ENCODE results near the gene CDH4.

The CDH4 gene

GRCh38 chr20:61555566-61555965, 303.5 kb downstream of the CDH4 start:
- DNase-seq (ENCODE audit: low read depth, low spot score): no peak

GRCh38 chr20:61556111-61556510, 304.1 kb downstream of the CDH4 start:
- no peak for DNase-seq (ENCODE audit: low read depth, low spot score)

DNA sequence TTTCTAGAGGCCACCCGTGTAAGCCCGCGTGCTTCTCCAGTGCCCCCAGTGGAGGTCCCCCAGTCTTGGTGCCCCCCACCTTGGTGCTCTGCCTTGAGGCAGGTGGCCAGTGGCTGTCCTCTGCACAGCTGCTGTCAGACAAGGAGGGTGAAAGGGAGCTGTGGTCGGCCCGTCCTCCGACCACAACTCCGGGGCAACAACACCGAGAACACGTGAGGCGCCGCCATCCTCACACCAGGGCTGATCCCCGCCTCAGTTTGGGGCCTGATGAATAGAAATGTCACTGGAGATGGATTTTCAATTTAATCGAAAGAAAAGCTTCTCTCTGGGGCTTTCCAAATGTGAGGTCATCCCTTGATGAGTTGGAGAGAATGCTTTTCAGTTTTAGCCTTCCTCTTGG, 304.6 kb downstream of the CDH4 start:
- DNase-seq (ENCODE audit: low read depth, low spot score): no peak

DNA sequence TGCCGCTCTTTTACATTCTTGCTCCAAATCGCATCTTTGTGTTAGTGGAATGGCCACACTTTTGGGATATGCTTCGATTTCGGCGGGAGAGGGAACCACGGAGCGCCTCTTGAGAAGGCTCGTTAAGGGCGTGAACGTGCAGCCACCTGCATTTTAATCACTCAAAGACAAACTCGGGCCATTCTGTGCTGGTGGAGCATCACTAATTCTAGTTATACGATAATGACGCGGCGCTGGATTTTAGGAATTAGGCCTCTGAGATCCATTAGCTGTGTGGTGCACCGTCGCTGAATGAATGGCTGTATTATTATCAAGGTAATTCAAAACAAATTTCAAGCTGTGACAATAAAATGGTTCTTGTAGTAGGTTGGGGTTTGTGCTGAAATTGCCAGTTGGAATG, 305.6 kb downstream of the CDH4 start:
- no peak for DNase-seq (ENCODE audit: low read depth, low spot score)

- no peak for DNase-seq (ENCODE audit: low read depth, low spot score)
Measured at GRCh38 chr20:61558726-61559125, 306.7 kb downstream of the CDH4 start.

DNA sequence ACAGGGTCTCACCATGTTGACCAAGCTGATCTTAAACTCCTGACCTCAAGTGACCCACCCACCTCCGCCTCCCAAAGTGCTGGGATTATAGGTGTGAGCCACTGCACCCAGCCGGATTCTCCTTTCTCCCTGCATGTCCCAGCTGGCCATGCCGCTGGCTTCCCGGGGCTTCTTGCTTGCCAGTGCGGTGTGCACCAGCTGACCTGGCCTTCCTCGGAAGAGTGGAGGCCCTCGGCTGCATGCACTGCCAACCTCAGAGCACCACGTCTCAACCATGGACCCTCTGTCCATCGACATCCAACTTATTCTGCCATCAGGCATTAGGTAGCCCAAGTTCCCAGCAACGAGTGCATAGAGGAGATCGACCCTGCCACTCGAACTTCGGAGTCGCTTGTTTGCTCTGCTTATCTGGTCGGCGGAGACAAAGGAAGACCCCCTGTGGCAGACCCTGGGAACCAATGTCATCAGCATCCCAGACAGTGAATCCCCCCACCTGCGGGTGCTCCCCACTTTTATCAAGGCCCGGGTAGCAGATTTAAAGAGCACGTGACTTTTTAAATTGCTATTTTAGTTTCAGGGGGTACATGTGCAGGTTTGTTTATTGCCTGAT, 307.8 kb downstream of the CDH4 start:
- no peak for DNase-seq (ENCODE audit: low read depth, low spot score)

GRCh38 chr20:61560361-61560853, 308.3 kb downstream of the CDH4 start:
- no peak for DNase-seq (ENCODE audit: low read depth, low spot score)

GRCh38 chr20:61561111-61561830, 309.2 kb downstream of the CDH4 start:
- no peak for DNase-seq (ENCODE audit: low read depth, low spot score)

DNA sequence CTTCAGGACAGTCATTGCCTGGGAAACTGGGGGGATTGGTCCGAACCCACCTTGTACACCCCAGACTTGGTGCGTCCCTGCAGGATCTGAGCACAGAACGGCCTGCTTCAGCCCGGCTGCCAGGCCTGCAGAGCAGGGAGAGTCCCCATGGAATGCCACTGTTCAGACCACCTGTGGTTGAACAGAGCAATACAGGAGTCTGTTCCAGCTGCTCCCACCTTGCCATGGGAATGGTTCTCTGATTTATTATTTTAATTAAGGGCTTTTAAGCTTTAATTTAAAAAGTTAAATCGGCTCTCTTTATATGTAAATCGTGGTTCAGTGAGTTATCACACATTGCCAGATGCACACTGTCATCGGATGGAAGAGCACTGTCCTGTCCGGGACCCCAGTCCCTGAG, 310.4 kb downstream of the CDH4 start:
- no peak for DNase-seq (ENCODE audit: low read depth, low spot score)

- no peak for DNase-seq (ENCODE audit: low read depth, low spot score)
Measured at GRCh38 chr20:61562897-61563504, 310.9 kb downstream of the CDH4 start.

- DNase-seq (ENCODE audit: low read depth, low spot score): no peak
Measured at GRCh38 chr20:61564628-61565027, 312.6 kb downstream of the CDH4 start.

- DNase-seq (ENCODE audit: low read depth, low spot score): no peak
Measured at GRCh38 chr20:61565791-61566190, 313.7 kb downstream of the CDH4 start.

- DNase-seq (ENCODE audit: low read depth, low spot score): no peak
Measured at GRCh38 chr20:61566691-61567090, 314.6 kb downstream of the CDH4 start.

GRCh38 chr20:61567204-61567603, 315.1 kb downstream of the CDH4 start:
- no peak for DNase-seq (ENCODE audit: low read depth, low spot score)

GRCh38 chr20:61569825-61570224, 317.8 kb downstream of the CDH4 start:
- no peak for DNase-seq (ENCODE audit: low read depth, low spot score)

GRCh38 chr20:61570646-61571195, 318.7 kb downstream of the CDH4 start:
- DNase-seq (ENCODE audit: low read depth, low spot score): no peak

DNA sequence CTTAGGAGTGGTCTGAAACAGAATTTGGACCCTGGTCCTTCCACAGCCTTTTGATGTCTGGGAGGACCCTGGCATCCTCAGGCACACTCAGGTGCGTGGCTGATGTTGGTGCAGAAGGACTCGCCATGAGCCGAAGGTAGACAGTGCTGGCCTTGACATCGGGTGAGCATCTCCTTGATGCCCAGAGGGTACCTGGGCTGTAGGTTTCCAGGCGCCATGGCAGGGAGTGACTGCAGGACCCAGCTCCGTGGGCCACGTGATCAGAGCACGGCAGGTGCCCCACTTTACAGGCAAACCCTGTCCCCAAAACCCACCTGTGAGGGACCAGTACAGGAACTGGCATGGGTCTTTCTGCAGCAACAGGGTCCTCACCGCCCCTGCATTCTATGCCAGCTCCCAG, 319.2 kb downstream of the CDH4 start:
- no peak for DNase-seq (ENCODE audit: low read depth, low spot score)

GRCh38 chr20:61571916-61572711, 320.1 kb downstream of the CDH4 start:
- DNase-seq (ENCODE audit: low read depth, low spot score): no peak

GRCh38 chr20:61572789-61573188, 320.7 kb downstream of the CDH4 start:
- DNase-seq (ENCODE audit: low read depth, low spot score): no peak

GRCh38 chr20:61573415-61574305, 321.6 kb downstream of the CDH4 start:
- no peak for DNase-seq (ENCODE audit: low read depth, low spot score)
